PC-3 (cell line): ENCODE data around the gene PCCA. TPM values are rescaled to one million over a fixed set of nuclear protein-coding genes. Genes with fewer than 3 reads are reported as not detected.

Experiments used
- ATAC-seq: fragments of 200-7000 bp; cut with Tn5 transposase; 2 replicates; pipeline ENCODE4 v1.9.1; 2020; ENCODE audit warnings: mild to moderate bottlenecking, moderate library complexity
- BruUV-seq: library from RNA; stranded (reverse); fragments of 400-500 nt; replicated peaks from 2 replicates; lab custom pipeline; 2021; lab: Mats Ljungman, UMichigan
- CTCF ChIA-PET: fragments of 300-600 bp; sonication (Branson Sonifier 250); formaldehyde crosslinking; loops from one replicate; lab custom pipeline; 2022; ENCODE audit warnings: antibody characterized with exemption; lab: Charles Lee
- POLR2A ChIA-PET: fragments of 300-600 bp; sonication (Branson Sonifier 250); formaldehyde crosslinking; loops from one replicate; lab custom pipeline; 2022; ENCODE audit warnings: antibody characterized with exemption; ENCODE audit not compliant: unreplicated experiment; lab: Charles Lee
- DNase-seq: peaks from one replicate; pipeline ENCODE4 v3.0.0-alpha.2; 2015
- H2AFZ ChIP-seq: fragments of 300-600 bp; sonication (generic); 2 replicates; pipeline ENCODE4 v1.6.0; 2016; ENCODE audit warnings: antibody characterized with exemption, low read length
- H3F3A ChIP-seq: fragments of 300-600 bp; sonication (generic); one replicate; pipeline ENCODE4 v1.6.0; 2017; ENCODE audit warnings: antibody characterized with exemption, low read length, control low read depth, mild to moderate bottlenecking; ENCODE audit not compliant: unreplicated experiment
- H3K27ac ChIP-seq: fragments of 300-600 bp; sonication (generic); 2 replicates; pipeline ENCODE4 v1.5.1; 2016; ENCODE audit warnings: mild to moderate bottlenecking, low read length
- H3K27me3 ChIP-seq: fragments of 300-600 bp; sonication (generic); 2 replicates; pipeline ENCODE4 v1.6.1; 2016; ENCODE audit warnings: low read length, mixed read lengths
- H3K36me3 ChIP-seq: fragments of 300-600 bp; sonication (generic); 2 replicates; pipeline ENCODE4 v1.6.1; 2016; ENCODE audit warnings: low read depth, mixed run types, low read length, mixed read lengths
- H3K4me1 ChIP-seq: fragments of 300-600 bp; sonication (generic); 2 replicates; pipeline ENCODE4 v1.5.1; 2016; ENCODE audit warnings: low read length; ENCODE audit not compliant: insufficient read depth
- H3K4me2 ChIP-seq: fragments of 300-600 bp; sonication (generic); 2 replicates; pipeline ENCODE4 v1.6.0; 2016; ENCODE audit warnings: low read length
- H3K4me3 ChIP-seq: fragments of 300-600 bp; sonication (generic); 2 replicates; pipeline ENCODE4 v1.5.1; 2016; ENCODE audit warnings: mild to moderate bottlenecking, low read length, mixed read lengths
- H3K79me2 ChIP-seq: fragments of 300-600 bp; sonication (generic); 2 replicates; pipeline ENCODE4 v1.6.1; 2017; ENCODE audit warnings: low read length, mixed read lengths
- H3K9ac ChIP-seq: fragments of 300-600 bp; sonication (generic); 2 replicates; pipeline ENCODE4 v1.6.0; 2016; ENCODE audit warnings: mild to moderate bottlenecking, low read length
- H3K9me2 ChIP-seq: fragments of 300-600 bp; sonication (generic); replicated peaks from 2 replicates; pipeline ENCODE4 v1.6.1; 2016; ENCODE audit warnings: mixed run types, low read length, mixed read lengths
- H3K9me3 ChIP-seq: fragments of 300-600 bp; sonication (generic); 2 replicates; pipeline ENCODE4 v1.6.1; 2016; ENCODE audit warnings: low read length, mixed read lengths
- H4K20me1 ChIP-seq: fragments of 300-600 bp; sonication (generic); 2 replicates; pipeline ENCODE4 v1.6.1; 2016; ENCODE audit warnings: low read length, mixed read lengths
- CTCF ChIP-seq: fragments of 300-600 bp; sonication (generic); conservative IDR thresholded peaks from 2 replicates; pipeline ENCODE4 v1.5.1; 2017; ENCODE audit warnings: antibody characterized with exemption, low read depth, mild to moderate bottlenecking, low read length
- EZH2 ChIP-seq: fragments of 300-600 bp; sonication (generic); IDR thresholded peaks from one replicate; pipeline ENCODE4 v1.6.1; 2017; ENCODE audit warnings: antibody characterized with exemption, mild to moderate bottlenecking, low read length; ENCODE audit not compliant: unreplicated experiment
- EZH2phosphoT487 ChIP-seq: fragments of 300-600 bp; sonication (generic); IDR thresholded peaks from 2 replicates; pipeline ENCODE4 v1.6.1; 2018; ENCODE audit warnings: mild to moderate bottlenecking, antibody characterized with exemption, low read length, borderline replicate concordance
- intact Hi-C: fragments of 100-400 bp; cut with micrococcal nuclease; formaldehyde crosslinking; loops from 2 replicates; pipeline ENCODE4 v1.9.0; 2023
- total RNA-seq: library from RNA; depleted of rRNA; stranded (reverse); fragments of >200 nt; gene quantifications from 2 replicates; pipeline ENCODE4 v1.2.3, GENCODE V29; 2014

The PCCA gene
- total RNA-seq, 1 experiment from 2014 or later = 10.5 TPM

- no peaks in the 10 kb centered on the region for H3K9me2 ChIP-seq
- CTCF ChIA-PET = no interaction called here
- H3K79me2 ChIP-seq = no peaks in the 10 kb centered on the region
- no peak overlapping the region for H3K9ac ChIP-seq
- H3F3A ChIP-seq = no peaks in the 10 kb centered on the region
- no peak overlapping the region for H3K4me3 ChIP-seq
- ATAC-seq (no peak), DNase-seq (no peak)
- H3K9me3 ChIP-seq = no peaks in the 10 kb centered on the region
- H3K27me3 ChIP-seq = no peaks in the 10 kb centered on the region
- no TSS peak for BruUV-seq
- H2AFZ ChIP-seq = no peak overlapping the region
- no peak overlapping the region for H3K27ac ChIP-seq
- intact Hi-C loops = no loop called here
- TF ChIP-seq EZH2phosphoT487 (no peak), CTCF (no peak), EZH2 (no peak)
- H3K36me3 ChIP-seq = no peaks in the 10 kb centered on the region
- H3K4me2 ChIP-seq = no peak overlapping the region
- POLR2A ChIA-PET = no interaction called here
- no peaks in the 10 kb centered on the region for H3K4me1 ChIP-seq
- no peaks in the 10 kb centered on the region for H4K20me1 ChIP-seq
Measured at GRCh38 chr13:100229603-100230002, 140.7 kb downstream of the PCCA start.

- no peaks in the 10 kb centered on the region for H3F3A ChIP-seq
- no TSS peak for BruUV-seq
- H4K20me1 ChIP-seq = no peaks in the 10 kb centered on the region
- intact Hi-C loops = no loop called here
- H2AFZ ChIP-seq = no peak overlapping the region
- no peak overlapping the region for H3K4me3 ChIP-seq
- H3K36me3 ChIP-seq = no peaks in the 10 kb centered on the region
- CTCF ChIA-PET = no interaction called here
- no peak for ATAC-seq
- DNase-seq = no peak
- H3K4me2 ChIP-seq = no peak overlapping the region
- no peak overlapping the region for H3K27ac ChIP-seq
- no peaks in the 10 kb centered on the region for H3K9me2 ChIP-seq
- H3K79me2 ChIP-seq = no peaks in the 10 kb centered on the region
- H3K27me3 ChIP-seq = no peaks in the 10 kb centered on the region
- no peaks in the 10 kb centered on the region; the same call in 1 of the 2 replicates for H3K4me1 ChIP-seq
- POLR2A ChIA-PET = no interaction called here
- no peak overlapping the region for H3K9ac ChIP-seq
- TF ChIP-seq EZH2 = no peak
- no peak for TF ChIP-seq CTCF
- TF ChIP-seq EZH2phosphoT487 = no peak
- H3K9me3 ChIP-seq = no peaks in the 10 kb centered on the region
Measured at GRCh38 chr13:100230769-100231149, 141.9 kb downstream of the PCCA start.

- DNase-seq (no peak), ATAC-seq (no peak)
- no peaks in the 10 kb centered on the region; the same call in 1 of the 2 replicates for H3K4me1 ChIP-seq
- no peak overlapping the region for H3K9ac ChIP-seq
- no peaks in the 10 kb centered on the region for H3K27me3 ChIP-seq
- no peak overlapping the region for H3K4me3 ChIP-seq
- H3K36me3 ChIP-seq = no peaks in the 10 kb centered on the region
- no peaks in the 10 kb centered on the region for H3K9me3 ChIP-seq
- no peaks in the 10 kb centered on the region for H3F3A ChIP-seq
- no peak overlapping the region for H3K4me2 ChIP-seq
- ChIA-PET POLR2A (no interaction called here), CTCF (no interaction called here)
- H4K20me1 ChIP-seq = no peaks in the 10 kb centered on the region
- H2AFZ ChIP-seq = no peak overlapping the region
- H3K27ac ChIP-seq = no peak overlapping the region
- no peak for TF ChIP-seq EZH2
- no peak for TF ChIP-seq CTCF
- TF ChIP-seq EZH2phosphoT487 = no peak
- no peaks in the 10 kb centered on the region for H3K79me2 ChIP-seq
- H3K9me2 ChIP-seq = no peaks in the 10 kb centered on the region
- intact Hi-C loops = no loop called here
- no TSS peak for BruUV-seq
Measured at GRCh38 chr13:100231176-100231575, 142.3 kb downstream of the PCCA start.
